Peyer's patch (tissue), 4 donors: ENCODE measurements around the gene AMELX.

Experiments
- POLR2A ChIP-seq, 2 donors: fragments of 450-650 bp; IDR thresholded peaks; one replicate each; pipeline ENCODE4 v1.5.1; 2017; ENCODE audit warnings: antibody characterized with exemption in 2 of 2, mild to moderate bottlenecking in 2 of 2, moderate library complexity in 2 of 2
- TF ChIP-seq, protein P1 (sequence below), 6 experiments: fragments of 450-650 bp in 4 of 6; fragments of 200-600 bp in 2 of 6; sonication (generic) in 1 of 6; IDR thresholded peaks; one replicate each; pipeline ENCODE4 v1.5.1; 2017 to 2019; ENCODE audit warnings: antibody characterized with exemption in 6 of 6, mild to moderate bottlenecking in 3 of 6, moderate library complexity in 1 of 6

DNA sequence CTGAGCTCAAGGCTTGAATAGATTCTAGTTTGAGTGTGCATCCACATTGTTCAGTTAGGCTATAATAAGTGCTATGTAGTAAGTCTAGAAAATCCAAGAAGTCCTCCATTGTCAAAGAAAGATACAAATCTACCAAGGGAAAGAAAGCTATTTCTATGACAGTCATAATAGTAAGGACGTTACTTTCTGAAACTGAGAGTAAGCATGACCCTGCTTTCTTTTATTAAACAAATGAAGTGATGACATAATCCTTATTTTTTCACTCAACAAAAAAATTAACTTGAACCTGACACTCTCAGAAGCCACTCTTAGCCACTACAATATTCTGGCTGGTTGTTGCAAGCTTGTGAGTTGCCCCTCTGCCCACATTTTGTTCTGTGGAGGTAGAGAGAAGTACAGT, 33.8 kb upstream of the AMELX start:
- TF ChIP-seq, protein P1, sequence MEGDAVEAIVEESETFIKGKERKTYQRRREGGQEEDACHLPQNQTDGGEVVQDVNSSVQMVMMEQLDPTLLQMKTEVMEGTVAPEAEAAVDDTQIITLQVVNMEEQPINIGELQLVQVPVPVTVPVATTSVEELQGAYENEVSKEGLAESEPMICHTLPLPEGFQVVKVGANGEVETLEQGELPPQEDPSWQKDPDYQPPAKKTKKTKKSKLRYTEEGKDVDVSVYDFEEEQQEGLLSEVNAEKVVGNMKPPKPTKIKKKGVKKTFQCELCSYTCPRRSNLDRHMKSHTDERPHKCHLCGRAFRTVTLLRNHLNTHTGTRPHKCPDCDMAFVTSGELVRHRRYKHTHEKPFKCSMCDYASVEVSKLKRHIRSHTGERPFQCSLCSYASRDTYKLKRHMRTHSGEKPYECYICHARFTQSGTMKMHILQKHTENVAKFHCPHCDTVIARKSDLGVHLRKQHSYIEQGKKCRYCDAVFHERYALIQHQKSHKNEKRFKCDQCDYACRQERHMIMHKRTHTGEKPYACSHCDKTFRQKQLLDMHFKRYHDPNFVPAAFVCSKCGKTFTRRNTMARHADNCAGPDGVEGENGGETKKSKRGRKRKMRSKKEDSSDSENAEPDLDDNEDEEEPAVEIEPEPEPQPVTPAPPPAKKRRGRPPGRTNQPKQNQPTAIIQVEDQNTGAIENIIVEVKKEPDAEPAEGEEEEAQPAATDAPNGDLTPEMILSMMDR (IDR thresholded peaks at IDR 0.05): no peak
- no peak for TF ChIP-seq POLR2A (IDR thresholded peaks at IDR 0.05)
